22Rv1 (cell line): ENCODE results near the gene HSBP1L1.

Experiments
- ZFX ChIP-seq: fragments of 450-650 bp; IDR thresholded peaks from 2 replicates; pipeline ENCODE4 v1.6.1; 2017; ENCODE audit warnings: antibody characterized with exemption, borderline replicate concordance
- TF ChIP-seq, protein P1 (sequence below): fragments of 450-650 bp; IDR thresholded peaks from 2 replicates; pipeline ENCODE4 v1.5.1; 2017; ENCODE audit warnings: mild to moderate bottlenecking

DNA sequence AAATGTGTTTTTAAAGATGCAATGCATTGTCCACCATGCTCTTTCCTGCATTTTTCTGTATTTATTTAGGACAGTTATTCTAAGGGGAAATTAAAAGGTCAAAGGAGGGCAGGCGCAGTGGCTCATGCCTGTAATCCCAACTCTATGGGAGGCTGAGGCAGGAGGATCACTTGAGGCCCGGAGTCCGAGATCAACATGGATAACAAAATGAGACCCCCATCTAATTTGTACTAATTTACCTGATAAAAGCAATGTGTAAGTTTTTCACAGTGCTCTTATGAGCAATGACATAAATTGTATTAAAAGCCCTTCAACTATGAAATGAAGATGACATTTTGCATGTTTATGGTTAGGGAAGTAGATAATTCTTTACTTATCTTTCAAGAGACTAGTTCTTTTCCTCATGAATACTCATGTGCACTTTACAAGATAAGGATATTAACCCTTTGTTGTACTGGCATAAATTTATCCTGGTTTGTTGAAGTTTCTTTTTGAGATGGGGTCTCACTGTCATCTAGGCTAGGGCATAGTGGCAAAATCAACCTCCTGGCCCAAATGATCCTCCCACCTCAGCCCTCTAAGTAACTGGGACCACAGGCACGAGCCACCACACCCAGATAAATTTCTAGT, 9.7 kb downstream of the HSBP1L1 start:
- TF ChIP-seq, protein P1, sequence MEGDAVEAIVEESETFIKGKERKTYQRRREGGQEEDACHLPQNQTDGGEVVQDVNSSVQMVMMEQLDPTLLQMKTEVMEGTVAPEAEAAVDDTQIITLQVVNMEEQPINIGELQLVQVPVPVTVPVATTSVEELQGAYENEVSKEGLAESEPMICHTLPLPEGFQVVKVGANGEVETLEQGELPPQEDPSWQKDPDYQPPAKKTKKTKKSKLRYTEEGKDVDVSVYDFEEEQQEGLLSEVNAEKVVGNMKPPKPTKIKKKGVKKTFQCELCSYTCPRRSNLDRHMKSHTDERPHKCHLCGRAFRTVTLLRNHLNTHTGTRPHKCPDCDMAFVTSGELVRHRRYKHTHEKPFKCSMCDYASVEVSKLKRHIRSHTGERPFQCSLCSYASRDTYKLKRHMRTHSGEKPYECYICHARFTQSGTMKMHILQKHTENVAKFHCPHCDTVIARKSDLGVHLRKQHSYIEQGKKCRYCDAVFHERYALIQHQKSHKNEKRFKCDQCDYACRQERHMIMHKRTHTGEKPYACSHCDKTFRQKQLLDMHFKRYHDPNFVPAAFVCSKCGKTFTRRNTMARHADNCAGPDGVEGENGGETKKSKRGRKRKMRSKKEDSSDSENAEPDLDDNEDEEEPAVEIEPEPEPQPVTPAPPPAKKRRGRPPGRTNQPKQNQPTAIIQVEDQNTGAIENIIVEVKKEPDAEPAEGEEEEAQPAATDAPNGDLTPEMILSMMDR = no peak
- no peak for TF ChIP-seq ZFX
